ENCODE data around the gene USP21. TPM values are rescaled to one million over a fixed set of nuclear protein-coding genes. Genes with fewer than 3 reads are reported as not detected.

The USP21 gene
- total and polyA plus RNA-seq, 2 donors (not counting 3 experiments of a cell fraction or from before 2014, with no cell fraction given), result 19.7 to 29.2 TPM

DNA sequence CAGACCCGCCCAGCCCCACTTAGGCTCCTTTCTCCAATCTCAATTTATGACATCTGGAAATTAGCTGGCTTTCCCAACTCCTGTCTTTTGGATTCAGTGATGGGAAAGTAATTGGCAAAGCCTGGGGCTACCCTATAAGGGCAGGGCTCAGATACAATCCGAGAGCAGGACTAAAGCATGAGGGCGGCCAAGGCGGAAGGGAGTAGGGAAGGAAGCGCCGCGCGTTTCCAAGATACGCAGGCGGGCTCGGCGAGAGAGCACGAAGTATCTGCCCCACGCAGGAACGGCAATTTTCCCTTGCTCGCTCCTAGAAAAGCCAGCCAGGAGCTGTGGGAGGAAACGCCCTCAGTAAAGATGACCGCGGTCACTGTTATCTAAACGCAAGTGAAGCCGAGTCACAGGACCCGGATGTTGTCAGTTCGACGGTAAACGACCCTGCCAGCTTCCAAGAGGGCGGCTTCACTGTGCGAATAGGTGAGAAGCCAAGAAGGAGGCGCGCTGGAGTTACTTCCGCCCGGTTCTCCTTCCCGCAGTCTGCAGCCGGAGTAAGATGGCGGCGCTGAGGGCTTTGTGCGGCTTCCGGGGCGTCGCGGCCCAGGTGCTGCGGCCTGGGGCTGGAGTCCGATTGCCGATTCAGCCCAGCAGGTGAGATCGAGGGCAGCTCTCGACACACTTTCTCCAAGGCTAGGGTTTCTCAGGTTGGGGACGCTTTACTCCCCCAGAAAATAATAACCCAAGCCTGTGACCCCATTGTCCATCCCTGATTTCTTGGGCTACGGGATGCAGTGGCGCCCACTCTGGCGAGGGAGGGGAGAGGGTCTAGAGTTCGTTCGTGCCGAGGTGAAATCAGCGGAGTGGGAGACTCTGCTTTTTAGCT lies 42.8 kb downstream of the USP21 start, which contains the start of gene NDUFS2:
TSS of gene NDUFS2 (plus strand) at position 532 of the 877 bp plus-strand sequence. CDS start at position 551, 19 bp downstream.
- peak; percentile 84 for TF ChIP-seq POLR2AphosphoS5 (IDR thresholded peaks at IDR 0.05; ENCODE audit: insufficient read depth, low read depth, low read length)
- TF ChIP-seq CTCF (IDR thresholded peaks at IDR 0.05; ENCODE audit: extremely low read depth in 1 of 2, insufficient read depth in 1 of 2, low read depth in 1 of 2, low read length in 2 of 2), result peak in 1 of 2 donors; percentile 9
- TF ChIP-seq GATA2 (IDR thresholded peaks at IDR 0.05; ENCODE audit: insufficient read depth, insufficient read length, low read depth, low read length), result no peak
- TF ChIP-seq POLR2A (IDR thresholded peaks at IDR 0.05; ENCODE audit: low read depth, low read length), result peak; percentile 93

More for the DNA sequence above, 42.8 kb downstream of the USP21 start, which contains the start of gene NDUFS2:
- Histone ChIP-seq H2AFZ (ENCODE audit: low read depth, low read length) (peak within 1 kb of the TSS; percentile 0), H3K4me2 (ENCODE audit: insufficient read depth, low read length) (peak within 1 kb of the TSS; percentile 89), H3K4me1 (ENCODE audit: control insufficient read depth, extremely low read depth, insufficient read depth, low read length) (peaks cover 59% of the 10 kb centered on the region), H4K20me1 (replicated peaks; ENCODE audit: control insufficient read depth, extremely low read depth, insufficient read depth, low read length) (no peaks in the 10 kb centered on the region), H3K79me2 (ENCODE audit: control insufficient read depth, insufficient read depth, low read length) (peaks cover 49% of the 10 kb centered on the region), H3K9me3 (replicated peaks; ENCODE audit: control insufficient read depth, insufficient read depth, low read length) (no peaks in the 10 kb centered on the region), H3K36me3 (ENCODE audit: control insufficient read depth in 2 of 2, extremely low read depth in 1 of 2, insufficient read depth in 2 of 2, low read length in 2 of 2) (peaks cover 4 to 7% of the 10 kb centered on the region in 2 experiments), H3K4me3 (replicated peaks in 1 of 3; ENCODE audit: insufficient read depth in 1 of 3, low read depth in 1 of 3, low read length in 3 of 3) (peak within 1 kb of the TSS; percentile 72 to 96 (median 75)), H3K9ac (replicated peaks; ENCODE audit: extremely low read depth, insufficient read depth, low read length) (peak within 1 kb of the TSS; percentile 75), H3K27me3 (ENCODE audit: control insufficient read depth in 2 of 2, insufficient read depth in 2 of 2, low read length in 2 of 2) (no peaks in the 10 kb centered on the region), H3K9me1 (replicated peaks; ENCODE audit: control insufficient read depth, extremely low read depth, insufficient read depth, low read length) (no peaks in the 10 kb centered on the region), H3K27ac (ENCODE audit: insufficient read depth, low read depth, low read length) (peak within 1 kb of the TSS; percentile 98)
- BruUV-seq (replicated peaks), result TSS peak; percentile 49
- dilution Hi-C loops (cut with MboI; ENCODE audit: extremely low pct_ligation_motif_present, low sequenced_read_pairs), result no loop called here
- ChIA-PET CTCF (interaction anchor here (0.8 to 5.1 kb wide), 15 partner anchors 8 to 182 kb away, joined by 3 to 28 read pairs (median 5); partner anchors contain the start of genes B4GALT3, PPOX and TOMM40L), POLR2A (interaction anchor here (0.8 to 1.7 kb wide), 5 partner anchors 11 to 112 kb away, joined by 3 to 15 read pairs (median 3); partner anchors contain the start of genes B4GALT3, PPOX and TOMM40L)
- DNase-seq (ENCODE audit: low read depth, low spot score) (peak; percentile 98), FAIRE-seq (peak; percentile 96)
- intact Hi-C loops (cut with micrococcal nuclease), result loop anchor here (1.0 kb wide), 2 partner anchors 23 to 36 kb away; partner anchors contain the start of gene PPOX

Data from endothelial cell of umbilical vein (primary cell).